SK-N-SH (cell line): Measurements from ENCODE around the gene KCTD21. TPM values are rescaled to one million over a fixed set of nuclear protein-coding genes. Genes with fewer than 3 reads are reported as not detected.

ENCODE experiments used
- CTCF ChIP-seq: fragments of 200-600 bp; sonication (generic); IDR thresholded peaks from 2 replicates; pipeline ENCODE4 v1.6.1; 2017; ENCODE audit warnings: antibody characterized with exemption, mild to moderate bottlenecking, moderate library complexity
- ELF1 ChIP-seq: IDR thresholded peaks from 2 replicates; pipeline ENCODE4 v1.4.0; 2012
- EP300 ChIP-seq, 2 experiments: IDR thresholded peaks; 2 replicates each; pipeline versions ENCODE4 v1.4.0 to v1.6.1; 2012; ENCODE audit warnings: borderline replicate concordance in 1 of 2, low read depth in 1 of 2, low read length in 1 of 2
- EZH2phosphoT487 ChIP-seq: fragments of 200-600 bp; sonication (generic); IDR thresholded peaks from 2 replicates; pipeline ENCODE4 v1.6.1; 2017; ENCODE audit warnings: low read depth, mixed run types, mild to moderate bottlenecking, antibody characterized with exemption, moderate library complexity, borderline replicate concordance
- FOXJ3 ChIP-seq: sonication (generic); formaldehyde crosslinking; IDR thresholded peaks from 2 replicates; pipeline ENCODE4 v1.5.1; 2020; ENCODE audit warnings: mild to moderate bottlenecking, missing genetic modification reagents
- GATA2 ChIP-seq: sonication (generic); formaldehyde crosslinking; IDR thresholded peaks from 2 replicates; pipeline ENCODE4 v1.5.0; 2020; ENCODE audit warnings: mild to moderate bottlenecking, missing genetic modification reagents
- MEF2A ChIP-seq: IDR thresholded peaks from 2 replicates; pipeline ENCODE4 v1.4.0; 2012; ENCODE audit warnings: low read depth, borderline replicate concordance
- MXI1 ChIP-seq: IDR thresholded peaks from 2 replicates; pipeline ENCODE4 v1.6.1; 2012; ENCODE audit warnings: mild to moderate bottlenecking, low read depth, low read length, improper control_type of control experiment
- NRF1 ChIP-seq: IDR thresholded peaks from 2 replicates; pipeline ENCODE4 v1.6.1; 2012; ENCODE audit warnings: low read depth, mild to moderate bottlenecking, low read length
- PBX3 ChIP-seq: IDR thresholded peaks from 2 replicates; pipeline ENCODE4; 2012
- RCOR1 ChIP-seq: fragments of 150-350 bp; IDR thresholded peaks from 2 replicates; pipeline ENCODE4 v1.6.1; 2017; ENCODE audit warnings: antibody characterized with exemption, low read length
- REST ChIP-seq: IDR thresholded peaks from 2 replicates; pipeline ENCODE4 v1.6.1; 2012; ENCODE audit warnings: mild to moderate bottlenecking, low read depth, low read length, moderate library complexity
- SMC3 ChIP-seq: IDR thresholded peaks from 2 replicates; pipeline ENCODE4 v1.6.1; 2012; ENCODE audit warnings: low read depth, low read length, improper control_type of control experiment
- TAF1 ChIP-seq: IDR thresholded peaks from 2 replicates; pipeline ENCODE4 v1.6.1; 2012; ENCODE audit warnings: low read depth, mild to moderate bottlenecking, low read length, moderate library complexity, borderline replicate concordance
- TCF12 ChIP-seq: IDR thresholded peaks from 2 replicates; pipeline ENCODE4 v1.4.0; 2012
- USF1 ChIP-seq: IDR thresholded peaks from 2 replicates; pipeline ENCODE4 v1.4.0; 2012; ENCODE audit warnings: low read depth, borderline replicate concordance
- polyA plus RNA-seq, 3 experiments: library from polyadenylated mRNA; depleted of rRNA; stranded (reverse); fragments of >200 nt; gene quantifications; 2 replicates each; pipeline ENCODE4 v1.2.3, GENCODE V29; 2012
- TF ChIP-seq, protein P1 (sequence below): fragments of 150-350 bp; IDR thresholded peaks from 2 replicates; pipeline ENCODE4 v1.6.1; 2016; ENCODE audit warnings: mild to moderate bottlenecking, low read depth, low read length
- TF ChIP-seq, protein P2 (sequence below): IDR thresholded peaks from 2 replicates; pipeline ENCODE4 v1.4.0; 2012; ENCODE audit warnings: low read depth, borderline replicate concordance
- TF ChIP-seq, protein P3 (sequence below): IDR thresholded peaks from 2 replicates; pipeline ENCODE4 v1.4.0; 2012; ENCODE audit warnings: low read depth

Gene KCTD21
- polyA plus RNA-seq, 1 of the 3 experiments (the other 2 are of a cell fraction), result 5.0 TPM

DNA sequence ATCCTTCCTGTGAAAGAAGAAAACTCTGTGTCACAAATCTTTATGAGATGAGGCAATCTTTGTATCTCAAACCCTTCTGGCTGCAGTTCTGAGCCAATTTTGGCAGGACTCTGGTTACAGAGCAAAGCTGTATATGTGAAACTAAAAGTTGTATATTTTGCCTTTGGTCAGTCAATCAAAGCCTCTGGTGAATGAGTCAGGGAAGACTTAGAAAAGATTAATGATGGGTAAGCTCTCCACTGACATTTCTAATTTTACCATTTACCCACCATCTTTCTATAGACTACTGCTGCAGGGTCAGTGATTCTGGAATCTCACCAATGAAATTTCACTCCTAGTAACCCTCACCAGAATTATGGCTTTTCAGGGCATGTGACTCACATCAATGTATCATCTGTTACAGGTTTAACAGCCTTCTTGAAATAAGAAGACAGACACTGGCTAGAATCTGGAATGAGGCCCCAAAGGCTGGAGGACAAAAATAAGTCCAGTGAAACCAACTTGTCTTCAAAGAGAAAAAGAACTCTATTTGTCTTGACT, 43.6 kb upstream of the KCTD21 start (continued):
- TF ChIP-seq PBX3 (peak; percentile 87), FOXJ3 (CRISPR knock-in tag) (no peak), CTCF (no peak), RCOR1 (no peak), ELF1 (no peak), TCF12 (peak; percentile 58; the same call in 1 of the 2 replicates), TAF1 (no peak), EP300 (IDR thresholded peaks at IDR 0.05; ENCODE audit: borderline replicate concordance in 1 of 2, low read depth in 1 of 2, low read length in 1 of 2) (no peak; a peak in 1 of 4 replicates), GATA2 (CRISPR knock-in tag) (no peak), REST (no peak), USF1 (peak; percentile 50; the same call in 1 of the 2 replicates), SMC3 (no peak), MXI1 (no peak), MEF2A (peak; percentile 63), NRF1 (no peak), EZH2phosphoT487 (no peak)
- TF ChIP-seq, protein P1, sequence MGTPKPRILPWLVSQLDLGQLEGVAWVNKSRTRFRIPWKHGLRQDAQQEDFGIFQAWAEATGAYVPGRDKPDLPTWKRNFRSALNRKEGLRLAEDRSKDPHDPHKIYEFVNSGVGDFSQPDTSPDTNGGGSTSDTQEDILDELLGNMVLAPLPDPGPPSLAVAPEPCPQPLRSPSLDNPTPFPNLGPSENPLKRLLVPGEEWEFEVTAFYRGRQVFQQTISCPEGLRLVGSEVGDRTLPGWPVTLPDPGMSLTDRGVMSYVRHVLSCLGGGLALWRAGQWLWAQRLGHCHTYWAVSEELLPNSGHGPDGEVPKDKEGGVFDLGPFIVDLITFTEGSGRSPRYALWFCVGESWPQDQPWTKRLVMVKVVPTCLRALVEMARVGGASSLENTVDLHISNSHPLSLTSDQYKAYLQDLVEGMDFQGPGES, result no peak
- TF ChIP-seq, protein P2, sequence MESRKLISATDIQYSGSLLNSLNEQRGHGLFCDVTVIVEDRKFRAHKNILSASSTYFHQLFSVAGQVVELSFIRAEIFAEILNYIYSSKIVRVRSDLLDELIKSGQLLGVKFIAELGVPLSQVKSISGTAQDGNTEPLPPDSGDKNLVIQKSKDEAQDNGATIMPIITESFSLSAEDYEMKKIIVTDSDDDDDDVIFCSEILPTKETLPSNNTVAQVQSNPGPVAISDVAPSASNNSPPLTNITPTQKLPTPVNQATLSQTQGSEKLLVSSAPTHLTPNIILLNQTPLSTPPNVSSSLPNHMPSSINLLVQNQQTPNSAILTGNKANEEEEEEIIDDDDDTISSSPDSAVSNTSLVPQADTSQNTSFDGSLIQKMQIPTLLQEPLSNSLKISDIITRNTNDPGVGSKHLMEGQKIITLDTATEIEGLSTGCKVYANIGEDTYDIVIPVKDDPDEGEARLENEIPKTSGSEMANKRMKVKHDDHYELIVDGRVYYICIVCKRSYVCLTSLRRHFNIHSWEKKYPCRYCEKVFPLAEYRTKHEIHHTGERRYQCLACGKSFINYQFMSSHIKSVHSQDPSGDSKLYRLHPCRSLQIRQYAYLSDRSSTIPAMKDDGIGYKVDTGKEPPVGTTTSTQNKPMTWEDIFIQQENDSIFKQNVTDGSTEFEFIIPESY, result no peak
- TF ChIP-seq, protein P3, sequence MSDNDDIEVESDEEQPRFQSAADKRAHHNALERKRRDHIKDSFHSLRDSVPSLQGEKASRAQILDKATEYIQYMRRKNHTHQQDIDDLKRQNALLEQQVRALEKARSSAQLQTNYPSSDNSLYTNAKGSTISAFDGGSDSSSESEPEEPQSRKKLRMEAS, result peak; percentile 34; the same call in 1 of the 2 replicates
